Adrenal gland (tissue), 12 donors: ENCODE data around the gene DIP2C. TPM values are rescaled to one million over a fixed set of nuclear protein-coding genes. Genes with fewer than 3 reads are reported as not detected.

Experiments
- DNase-seq, 7 donors: peaks; one replicate each; pipeline ENCODE4 v3.0.0-alpha.2; 2019 to 2020
- H3K27ac ChIP-seq, 5 donors: fragments of 200-600 bp; sonication (generic) in 4 of 5; 1 replicate in 3 of 5; 2 replicates in 2 of 5; pipeline versions ENCODE4 v1.5.1 to v1.8.0; 2016 to 2020; ENCODE audit warnings: mild to moderate bottlenecking in 1 of 5
- H3K27me3 ChIP-seq: fragments of 200-600 bp; 2 replicates; pipeline ENCODE4 v1.8.0; 2021
- H3K36me3 ChIP-seq, 2 donors: fragments of 200-600 bp; replicated peaks in 1 of 2; 1 replicate in 1 of 2; 2 replicates in 1 of 2; pipeline versions ENCODE4 v1.5.1 to v1.8.0; 2018 to 2022
- H3K4me1 ChIP-seq, 2 donors: fragments of 200-600 bp; replicated peaks in 1 of 2; 1 replicate in 1 of 2; 2 replicates in 1 of 2; pipeline versions ENCODE4 v1.5.1 to v1.8.0; 2018 to 2021
- H3K4me3 ChIP-seq, 4 donors: fragments of 200-600 bp; sonication (generic) in 3 of 4; one replicate each; pipeline ENCODE4 v1.5.1; 2016 to 2018
- H3K9me3 ChIP-seq, 3 donors: fragments of 200-600 bp; sonication (generic) in 1 of 3; replicated peaks in 1 of 3; 1 replicate in 2 of 3; 2 replicates in 1 of 3; pipeline versions ENCODE4 v1.5.1 to v1.8.0; 2016 to 2021
- POLR2A ChIP-seq, 2 donors: fragments of 450-650 bp; IDR thresholded peaks; one replicate each; pipeline ENCODE4 v1.6.1; 2017; ENCODE audit warnings: antibody characterized with exemption in 2 of 2, mild to moderate bottlenecking in 2 of 2, moderate library complexity in 1 of 2
- WGBS, 4 donors: extraction: QIAGEN DNeasy Blood & Tissue Kit in 2 of 4; methylation state at CpG; one replicate each; pipeline versions ENCODE4 v1.1.5 to v1.1.7; 2013 to 2017; 5-methylcytosine and 5-hydroxymethylcytosine counted together
- intact Hi-C, 2 donors: fragments of 100-400 bp; cut with DNase I; formaldehyde crosslinking; loops; one replicate each; pipeline versions ENCODE4 v1.14.1 to v1.15.0; 2022 to 2023
- polyA plus RNA-seq, 3 donors: library from polyadenylated mRNA; stranded (reverse); fragments of 200-250 nt in 2 of 3; fragments of 350-450 nt in 1 of 3; fragmentation: Illumina TruSeq in 1 of 3; extraction: RNeasy Lipid Tissue Mini Kit (QIAGEN cat#74804) in 1 of 3; gene quantifications; one replicate each; pipeline ENCODE4 v1.2.3, GENCODE V29; 2013 to 2014
- total RNA-seq, 9 donors: library from RNA; depleted of rRNA in 4 of 9; stranded (reverse); fragments of >200 nt in 4 of 9; fragments of 120-200 nt in 1 of 9; fragmentation: NEBNext Ultra II Directional in 1 of 9; extraction: Animal tissue kit (Norgen Biotek cat#: 25700) in 1 of 9; gene quantifications; one replicate each; pipeline versions ENCODE4 v1.1.0 to v1.2.4, GENCODE V29; 2013 to 2023
- TF ChIP-seq, protein P1 (sequence below), 6 experiments: fragments of 450-650 bp in 4 of 6; fragments of 200-600 bp in 2 of 6; sonication (generic) in 1 of 6; IDR thresholded peaks; 1 replicate in 5 of 6; 2 replicates in 1 of 6; pipeline versions ENCODE4 v1.5.1 to v1.8.0; 2016 to 2021; ENCODE audit warnings: antibody characterized with exemption in 6 of 6, mild to moderate bottlenecking in 2 of 6, moderate library complexity in 1 of 6
- donor health status: healthy with polysubstance abuse.
- donor health status: Bipolar disorder and iron deficiency.
- donor health status: DM: yes; HTN: yes; CAD: no.
- donor health status: DM: no; HTN: no; CAD: no.
- donor health status: DM: no; HTN: no; CAD: no.
- donor health status: DM: yes; HTN: yes; CAD: no.

DIP2C gene
- total and polyA plus RNA-seq, 12 donors = 4.8 to 23.9 (median 19.7) TPM

GRCh38 chr10:667096-667495 lies 22.4 kb downstream of the DIP2C start:
- no peak for TF ChIP-seq POLR2A (IDR thresholded peaks at IDR 0.05)
- TF ChIP-seq, protein P1, sequence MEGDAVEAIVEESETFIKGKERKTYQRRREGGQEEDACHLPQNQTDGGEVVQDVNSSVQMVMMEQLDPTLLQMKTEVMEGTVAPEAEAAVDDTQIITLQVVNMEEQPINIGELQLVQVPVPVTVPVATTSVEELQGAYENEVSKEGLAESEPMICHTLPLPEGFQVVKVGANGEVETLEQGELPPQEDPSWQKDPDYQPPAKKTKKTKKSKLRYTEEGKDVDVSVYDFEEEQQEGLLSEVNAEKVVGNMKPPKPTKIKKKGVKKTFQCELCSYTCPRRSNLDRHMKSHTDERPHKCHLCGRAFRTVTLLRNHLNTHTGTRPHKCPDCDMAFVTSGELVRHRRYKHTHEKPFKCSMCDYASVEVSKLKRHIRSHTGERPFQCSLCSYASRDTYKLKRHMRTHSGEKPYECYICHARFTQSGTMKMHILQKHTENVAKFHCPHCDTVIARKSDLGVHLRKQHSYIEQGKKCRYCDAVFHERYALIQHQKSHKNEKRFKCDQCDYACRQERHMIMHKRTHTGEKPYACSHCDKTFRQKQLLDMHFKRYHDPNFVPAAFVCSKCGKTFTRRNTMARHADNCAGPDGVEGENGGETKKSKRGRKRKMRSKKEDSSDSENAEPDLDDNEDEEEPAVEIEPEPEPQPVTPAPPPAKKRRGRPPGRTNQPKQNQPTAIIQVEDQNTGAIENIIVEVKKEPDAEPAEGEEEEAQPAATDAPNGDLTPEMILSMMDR (IDR thresholded peaks at IDR 0.05) = no peak
- Histone ChIP-seq H3K4me1 (no peaks in the 10 kb centered on the region), H3K27ac (no peak overlapping the region), H3K36me3 (no peaks in the 10 kb centered on the region), H3K4me3 (no peak overlapping the region), H3K27me3 (no peaks in the 10 kb centered on the region), H3K9me3 (no peaks in the 10 kb centered on the region)
- WGBS, 4 donors = 93 to 96% (median 94%) methylated on average over 12 to 15 of the region's 15 CpGs
- intact Hi-C loops = no loop called here
- no peak for DNase-seq

- intact Hi-C loops = no loop called here
Observed at GRCh38 chr10:666237-667012, 23.0 kb downstream of the DIP2C start.

DNA sequence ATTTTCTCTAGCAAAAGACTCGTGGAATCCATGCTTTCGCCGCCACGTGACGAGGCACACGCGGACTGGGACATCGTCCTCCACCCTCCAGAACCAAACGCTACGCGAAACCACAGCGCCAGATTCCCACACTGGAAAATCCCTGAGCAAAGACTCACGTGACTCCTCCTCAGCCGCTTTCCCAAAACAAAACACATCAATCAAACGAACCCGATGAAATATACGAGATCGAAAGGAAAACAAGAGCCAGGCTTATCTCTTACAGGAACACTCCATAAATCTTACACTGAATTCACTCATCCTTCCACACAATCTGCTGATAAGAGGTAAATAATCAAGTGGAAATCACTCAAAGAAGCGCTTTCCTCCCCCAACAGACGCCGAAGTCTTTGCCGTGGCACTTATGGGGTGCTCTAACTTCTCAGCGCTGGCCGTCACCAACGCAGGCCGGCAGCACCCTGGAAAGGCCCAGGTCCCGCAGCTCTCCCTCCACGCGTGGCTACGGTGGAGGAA lies 23.8 kb downstream of the DIP2C start:
- Histone ChIP-seq H3K4me1 (peaks cover 0 to 6% of the 10 kb centered on the region in 2 donors), H3K27me3 (no peaks in the 10 kb centered on the region), H3K27ac (peak overlapping the region in 2 of 5 donors; percentile 31 to 46), H3K9me3 (no peaks in the 10 kb centered on the region), H3K4me3 (peak overlapping the region in 2 of 4 donors; percentile 24 to 36), H3K36me3 (no peaks in the 10 kb centered on the region)
- 41 to 53% (median 46%) methylated on average over 30 of the region's 30 CpGs for WGBS, 4 donors
- TF ChIP-seq POLR2A (IDR thresholded peaks at IDR 0.05) = no peak
- TF ChIP-seq, protein P1 (IDR thresholded peaks at IDR 0.05) = no peak
- peak in 6 of 7 donors; percentile 58 to 81 (median 70) for DNase-seq
- intact Hi-C loops = no loop called here

More at GRCh38 chr10:666237-667012, 23.0 kb downstream of the DIP2C start:
- Histone ChIP-seq H3K4me3 (no peak overlapping the region), H3K9me3 (no peaks in the 10 kb centered on the region), H3K36me3 (no peaks in the 10 kb centered on the region), H3K27me3 (no peaks in the 10 kb centered on the region), H3K27ac (no peak overlapping the region), H3K4me1 (no peaks in the 10 kb centered on the region)
- 89 to 95% (median 93%) methylated on average over 14 to 37 of the region's 37 CpGs for WGBS, 4 donors
- TF ChIP-seq, protein P1 (IDR thresholded peaks at IDR 0.05) = no peak
- no peak for TF ChIP-seq POLR2A (IDR thresholded peaks at IDR 0.05)
- peak in 1 of 7 donors; percentile 47 for DNase-seq

- no peaks in the 10 kb centered on the region for H3K27me3 ChIP-seq
- H3K9me3 ChIP-seq = no peaks in the 10 kb centered on the region
- TF ChIP-seq POLR2A (IDR thresholded peaks at IDR 0.05) = no peak
- TF ChIP-seq, protein P1 (IDR thresholded peaks at IDR 0.05) = no peak
- no peak overlapping the region for H3K27ac ChIP-seq
- intact Hi-C loops = no loop called here
- no peaks in the 10 kb centered on the region for H3K36me3 ChIP-seq
- peaks cover 0 to 11% of the 10 kb centered on the region in 2 donors for H3K4me1 ChIP-seq
- DNase-seq = no peak
- H3K4me3 ChIP-seq = peak overlapping the region in 1 of 4 donors; percentile 36
- 91 to 95% (median 93%) methylated on average over 4 of the region's 4 CpGs for WGBS, 4 donors
Observed at GRCh38 chr10:664893-665292, 24.6 kb downstream of the DIP2C start.
